Ecto neural progenitor cell (in vitro differentiated cells): ENCODE results near the gene ST8SIA6.

Source experiments
- DNase-seq: peaks from one replicate; pipeline ENCODE4 v3.0.0-alpha.2; 2018; ENCODE audit warnings: low spot score

ST8SIA6 gene

GRCh38 chr10:17385066-17385465, 69.3 kb downstream of the ST8SIA6 start:
- DNase-seq, result no peak

DNA sequence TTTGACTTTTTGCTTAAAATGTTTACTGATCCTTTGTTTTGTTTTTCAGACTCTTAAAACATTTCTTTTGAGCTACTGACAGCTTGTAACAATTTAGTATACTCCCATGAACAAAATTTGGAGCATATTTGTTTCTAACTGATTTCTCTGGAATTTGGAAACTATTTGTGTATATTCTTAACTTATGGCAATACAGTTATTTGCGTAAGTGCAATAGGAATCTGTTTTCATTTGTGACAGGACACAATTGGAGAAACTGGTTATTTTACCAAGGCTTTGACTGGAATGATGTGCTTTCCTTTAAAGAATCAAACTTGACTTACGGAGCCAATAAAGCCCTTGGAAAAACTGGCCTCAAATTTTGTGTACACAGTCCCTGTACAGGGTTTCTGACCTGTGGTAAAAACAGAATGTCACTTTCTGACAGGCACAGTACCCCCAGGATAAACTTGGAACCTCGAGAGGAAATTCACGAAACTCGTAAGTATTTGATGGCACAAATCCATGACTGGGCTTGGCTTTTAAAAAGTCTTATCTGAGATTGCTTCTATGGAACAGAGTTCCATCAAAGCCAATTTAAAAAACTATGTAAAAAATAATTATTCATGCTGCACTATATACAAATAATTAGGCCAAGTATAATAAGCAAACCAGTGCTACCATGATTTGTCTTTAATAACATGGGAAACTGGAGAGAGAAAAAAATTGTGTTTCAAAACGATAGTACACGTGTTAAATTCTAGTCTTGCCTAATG, 70.4 kb downstream of the ST8SIA6 start:
- no peak for DNase-seq

DNA sequence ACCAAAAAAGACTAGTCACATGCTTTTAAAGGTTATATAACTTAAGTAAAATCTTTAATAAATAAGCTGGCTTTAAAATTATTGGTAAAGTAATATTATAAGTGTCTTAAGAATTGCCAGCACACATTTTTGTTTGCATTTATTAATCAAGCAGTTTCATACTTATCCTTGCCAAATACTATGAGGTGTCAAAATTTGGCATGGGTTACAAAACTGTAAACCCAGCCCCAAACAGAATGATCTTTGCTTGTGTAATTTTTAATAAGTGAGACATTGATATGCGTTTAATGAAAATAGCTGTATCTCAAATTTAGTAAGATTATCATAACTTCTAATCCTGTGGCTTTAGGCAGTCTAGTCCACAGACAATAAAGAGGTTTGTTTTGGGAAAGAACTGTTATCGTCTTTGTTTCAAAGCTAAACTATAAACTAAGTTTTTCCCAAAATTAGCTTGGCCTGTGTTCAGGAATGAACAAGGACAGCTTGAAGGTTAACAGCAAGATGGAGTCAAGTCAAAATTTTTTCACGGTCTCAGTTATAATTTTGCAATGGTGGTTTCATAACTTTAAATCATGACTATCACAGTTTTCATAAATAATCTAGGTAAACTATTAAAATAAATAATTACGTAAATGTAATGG, 72.8 kb downstream of the ST8SIA6 start:
- DNase-seq, result no peak

DNA sequence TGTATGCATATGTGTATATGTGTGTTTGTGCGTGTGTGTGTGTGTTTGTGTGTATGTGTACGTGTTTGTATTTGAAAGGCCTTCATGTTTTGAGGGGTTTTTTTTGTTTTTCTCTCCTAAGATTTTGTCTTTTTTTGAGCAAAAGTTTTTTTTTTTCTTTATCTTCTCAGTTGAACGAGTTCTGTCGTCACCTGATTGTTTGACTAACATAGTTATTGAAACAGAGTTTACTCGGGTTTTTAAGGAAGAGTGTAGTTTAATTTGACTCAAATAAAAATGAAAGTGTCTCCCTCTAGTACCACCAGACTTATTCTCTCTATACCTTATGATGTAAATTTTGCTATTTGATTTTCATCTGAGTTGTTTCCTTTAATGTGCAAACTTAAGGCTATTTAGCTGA, 73.5 kb downstream of the ST8SIA6 start:
- DNase-seq, result no peak

DNA sequence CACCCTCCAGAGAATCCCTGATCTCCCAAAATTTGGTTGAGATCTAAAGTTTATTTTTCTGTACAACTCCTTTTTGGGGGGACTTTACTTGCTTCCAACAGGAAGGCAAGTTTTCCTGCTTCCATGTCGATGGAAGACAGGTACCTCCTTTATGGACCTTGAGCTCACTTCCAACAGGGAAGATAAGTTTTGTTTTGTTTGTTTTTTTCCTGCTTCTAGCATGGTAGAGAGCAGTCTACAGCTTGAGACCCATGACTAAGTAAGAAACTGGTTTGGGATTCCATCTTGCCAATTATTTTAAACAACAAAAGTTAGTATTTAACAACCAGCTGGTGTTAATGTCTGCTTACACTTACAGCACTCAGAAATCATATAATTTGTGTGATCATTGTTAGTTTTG, 74.4 kb downstream of the ST8SIA6 start:
- DNase-seq, result no peak

GRCh38 chr10:17379151-17379690, 75.2 kb downstream of the ST8SIA6 start:
- DNase-seq, result no peak

DNA sequence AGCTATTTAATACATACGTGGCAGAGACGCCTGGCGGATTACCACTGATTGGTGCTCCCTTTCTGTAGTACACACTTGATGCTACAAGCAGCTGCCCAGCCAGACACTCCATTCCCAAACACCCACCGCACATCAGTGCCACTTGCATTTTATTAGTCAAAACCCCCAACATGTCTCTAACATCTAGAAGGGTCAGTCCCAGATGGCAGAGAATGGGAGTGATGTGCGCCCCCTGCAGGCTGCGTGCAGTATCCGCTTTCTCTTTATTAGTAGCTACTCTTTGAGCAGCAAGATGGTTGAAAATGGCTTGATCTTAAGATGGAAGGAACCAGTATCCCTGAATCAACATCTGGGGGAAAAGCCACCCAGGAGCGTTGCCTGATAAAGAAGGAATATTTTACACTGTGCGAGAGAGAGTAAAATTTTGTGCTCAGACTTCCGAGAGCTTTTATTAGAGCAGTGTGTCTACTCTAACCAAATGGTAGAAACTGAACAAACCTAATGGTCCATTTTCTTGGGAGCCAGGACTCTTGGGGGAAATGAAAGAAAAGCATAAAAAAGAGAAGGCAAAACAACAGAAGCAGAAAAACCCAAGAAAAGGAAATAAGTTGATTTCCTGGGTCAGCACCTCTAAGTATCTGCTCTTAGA, 78.3 kb downstream of the ST8SIA6 start:
- peak; percentile 51 for DNase-seq

GRCh38 chr10:17368708-17369272, 85.6 kb downstream of the ST8SIA6 start:
- DNase-seq, result no peak

DNA sequence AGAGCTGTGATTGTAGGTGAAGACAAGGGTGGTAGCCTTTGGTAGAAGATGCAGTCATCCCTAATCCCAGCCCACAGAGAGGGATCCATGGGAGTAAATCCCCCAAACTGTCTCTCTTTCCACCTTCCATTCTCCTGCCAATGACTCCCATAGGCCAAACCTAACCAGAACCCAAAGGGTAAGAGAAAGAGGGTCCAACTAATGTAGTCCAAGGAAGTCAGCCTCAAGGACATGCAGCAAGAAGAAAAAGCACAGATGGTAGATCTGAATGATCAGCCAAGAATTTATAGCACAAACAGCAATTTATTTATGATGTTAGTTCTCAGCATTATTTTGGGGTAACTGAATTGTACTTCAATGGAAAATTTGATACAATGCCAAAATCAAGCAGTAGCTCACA, 87.7 kb downstream of the ST8SIA6 start:
- no peak for DNase-seq

- no peak for DNase-seq
Observed at GRCh38 chr10:17365402-17365801, 89.0 kb downstream of the ST8SIA6 start.

GRCh38 chr10:17358461-17358860, 95.9 kb downstream of the ST8SIA6 start:
- DNase-seq, result no peak

GRCh38 chr10:17357781-17358180, 96.6 kb downstream of the ST8SIA6 start:
- DNase-seq, result no peak

- no peak for DNase-seq
Observed at GRCh38 chr10:17356820-17357219, 97.6 kb downstream of the ST8SIA6 start.

- no peak for DNase-seq
Observed at GRCh38 chr10:17354781-17355180, 99.6 kb downstream of the ST8SIA6 start.

DNA sequence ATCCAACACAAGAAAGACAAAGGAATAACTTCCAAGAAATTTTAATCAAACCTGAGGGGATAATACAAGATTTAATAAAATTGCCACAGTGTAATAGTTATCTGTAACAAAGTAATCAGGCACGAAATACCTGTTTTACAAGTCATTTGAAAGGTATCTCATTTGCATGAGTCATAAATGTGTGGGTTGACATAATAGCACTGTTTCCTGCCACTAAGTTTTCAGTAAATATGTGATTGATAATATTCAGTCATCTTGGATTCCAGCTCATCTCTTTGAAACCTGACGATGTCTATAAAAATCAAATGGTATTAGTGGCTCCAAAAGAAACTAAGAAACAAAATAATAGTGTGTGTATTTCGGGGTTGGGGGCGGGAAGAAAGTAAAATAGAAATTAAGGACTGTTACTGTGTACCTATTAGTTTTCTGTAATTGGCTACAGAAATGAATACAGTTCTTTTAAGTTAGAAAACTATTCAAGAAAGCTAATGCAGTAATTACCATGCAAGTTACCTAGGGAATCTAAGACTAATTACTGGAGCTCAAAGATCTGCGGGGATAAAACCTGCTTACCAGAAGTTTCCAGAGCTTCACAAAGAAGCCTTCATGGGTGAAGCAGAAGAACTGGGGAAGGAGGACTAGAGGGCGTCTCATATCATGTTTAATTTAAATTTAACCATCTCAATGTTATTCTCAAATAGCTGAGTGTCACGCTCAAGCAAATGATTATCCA, 100.7 kb downstream of the ST8SIA6 start:
- no peak for DNase-seq

DNA sequence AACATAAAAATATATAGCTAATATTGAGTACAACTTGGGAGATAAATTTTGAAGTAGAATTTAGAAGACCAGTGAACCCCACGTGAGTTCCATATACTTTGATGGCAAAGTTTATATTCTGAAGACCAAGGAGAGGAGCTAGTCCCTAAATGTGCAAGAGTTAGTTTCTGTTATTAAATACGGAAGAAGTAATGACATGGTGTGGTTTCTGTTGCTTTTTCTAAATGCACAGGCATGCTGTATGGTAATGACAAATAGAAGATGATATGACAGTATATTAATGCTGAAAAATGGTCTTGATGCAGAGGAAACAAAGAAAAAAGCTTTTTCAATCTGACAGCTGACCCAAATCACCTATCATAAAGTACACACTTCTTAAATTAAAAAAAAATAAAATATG, 101.8 kb downstream of the ST8SIA6 start:
- DNase-seq, result no peak

DNA sequence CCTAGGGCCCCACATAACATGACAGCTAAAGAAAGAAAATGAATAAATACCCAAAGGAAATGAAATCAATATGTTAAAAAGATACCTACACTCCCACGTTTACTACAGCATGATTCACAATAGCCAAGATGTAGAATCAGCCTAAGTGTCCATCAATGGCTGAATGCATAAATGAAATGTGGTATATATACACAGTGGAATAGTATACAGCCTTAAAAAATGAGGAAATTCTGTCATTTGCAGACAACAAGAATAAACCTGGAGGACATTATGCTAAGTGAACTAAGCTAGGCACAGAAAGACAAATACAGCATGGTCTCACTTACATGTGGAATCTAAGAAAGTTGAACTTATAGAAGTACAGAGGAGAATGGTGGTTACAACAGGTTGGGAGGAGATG, 102.9 kb downstream of the ST8SIA6 start:
- no peak for DNase-seq

GRCh38 chr10:17349717-17350116, 104.7 kb downstream of the ST8SIA6 start:
- no peak for DNase-seq

DNA sequence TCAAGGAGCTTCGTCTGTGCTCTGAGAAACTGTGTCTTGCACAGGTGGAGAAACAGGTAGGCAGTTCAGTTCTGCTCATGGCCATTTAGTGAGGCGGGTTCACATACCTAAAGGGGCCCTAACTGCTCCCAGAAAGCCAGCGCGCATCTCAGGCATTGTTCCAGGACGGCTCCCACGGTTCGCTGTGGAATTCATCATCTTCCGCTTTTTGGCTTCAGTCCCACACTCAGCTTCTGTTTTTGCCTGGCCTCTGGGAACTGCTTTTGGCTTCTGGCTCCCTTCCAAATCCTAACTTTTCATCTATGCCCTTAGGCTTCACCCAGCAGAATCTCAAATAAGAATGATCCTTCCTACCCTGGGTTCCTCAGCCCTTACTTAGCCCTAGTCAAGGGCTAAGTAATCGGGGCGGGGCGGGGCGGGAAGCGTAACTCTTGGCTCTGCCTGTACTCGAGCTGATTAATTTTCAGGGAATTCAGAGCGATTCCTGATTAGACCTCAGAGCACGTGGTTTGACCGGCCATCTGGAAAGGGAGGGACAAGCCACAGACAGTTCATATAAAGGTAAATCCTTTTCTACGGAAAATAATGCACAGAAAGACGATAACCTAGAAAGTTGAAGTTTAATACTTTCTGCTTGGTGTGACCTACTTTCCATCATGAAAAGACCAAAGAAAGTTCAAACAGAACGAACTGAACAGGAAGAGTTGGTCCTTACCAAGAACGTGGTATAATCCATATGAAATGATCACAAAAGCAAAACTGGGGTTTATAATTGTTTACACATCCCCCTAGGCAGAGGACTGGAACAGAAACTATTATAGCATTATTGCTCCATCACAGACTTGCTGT, 105.7 kb downstream of the ST8SIA6 start:
- DNase-seq, result no peak

- DNase-seq, result no peak
Observed at GRCh38 chr10:17348011-17348500, 106.3 kb downstream of the ST8SIA6 start.

- DNase-seq, result no peak
Observed at GRCh38 chr10:17344206-17344605, 110.2 kb downstream of the ST8SIA6 start.
